ENCODE data around the gene MGMT. TPM values are rescaled to one million over a fixed set of nuclear protein-coding genes. Genes with fewer than 3 reads are reported as not detected.

The MGMT gene
- total RNA-seq, 1 experiment from 2014 or later, result 11.5 TPM

DNA sequence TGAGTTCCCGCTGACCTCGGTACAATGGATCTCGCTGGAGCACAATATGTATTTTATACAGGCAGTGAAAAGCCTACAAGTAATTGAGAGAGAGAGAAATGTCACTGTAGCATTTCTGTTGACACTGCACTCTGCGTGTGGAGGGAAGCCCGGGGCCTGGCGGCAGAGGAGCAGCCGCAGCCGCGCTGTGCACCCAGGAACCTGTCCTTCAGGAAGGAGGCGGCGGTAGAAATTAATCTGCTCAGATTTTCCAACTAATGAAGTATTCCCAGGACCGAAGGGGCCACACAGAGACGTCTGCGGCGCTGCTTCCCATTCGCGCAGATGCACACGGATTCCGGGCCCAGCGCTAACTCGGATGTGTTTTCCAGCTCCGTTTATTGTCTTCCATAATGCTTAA, 327.0 kb downstream of the MGMT start:
- no peak for DNase-seq (ENCODE audit: low read depth, low spot score)
- Histone ChIP-seq H3K9me3 (ENCODE audit: control insufficient read depth in 1 of 2, insufficient read depth in 1 of 2, low read depth in 1 of 2, low read length in 2 of 2) (no peaks in the 10 kb centered on the region), H4K20me1 (ENCODE audit: insufficient read depth) (no peaks in the 10 kb centered on the region), H3K4me3 (replicated peaks in 1 of 2; ENCODE audit: low read depth in 1 of 2, low read length in 2 of 2) (no peak overlapping the region), H3K9ac (ENCODE audit: low read length) (no peak overlapping the region), H2AFZ (ENCODE audit: low read depth, low read length, poor library complexity, severe bottlenecking) (no peak overlapping the region), H3K27ac (ENCODE audit: low read depth, low read length) (no peak overlapping the region), H3K36me3 (ENCODE audit: control insufficient read depth in 1 of 2, insufficient read depth in 2 of 2, low read length in 2 of 2) (no peaks in the 10 kb centered on the region), H3K79me2 (ENCODE audit: insufficient read depth, low read length) (no peaks in the 10 kb centered on the region), H3K4me1 (ENCODE audit: control insufficient read depth in 1 of 2, insufficient read depth in 2 of 2, low read length in 2 of 2) (no peaks in the 10 kb centered on the region), H3K4me2 (ENCODE audit: low read length) (no peak overlapping the region), H3K9me2 (ENCODE audit: insufficient read depth) (no peaks in the 10 kb centered on the region), H3K27me3 (ENCODE audit: insufficient read depth, low read length) (no peaks in the 10 kb centered on the region)
- intact Hi-C loops (cut with micrococcal nuclease), result no loop called here
- ChIA-PET POLR2A (no interaction called here), RAD21 (ENCODE audit: low non-redundant PET in 1 of 2, low total read pairs in 2 of 2, uncharacterized antibody in 2 of 2, unreplicated experiment in 2 of 2) (no interaction called here), CTCF (no interaction called here)
- ATAC-seq, result no peak
- TF ChIP-seq CEBPB (IDR thresholded peaks at IDR 0.05; ENCODE audit: low read depth), result no peak
- no peak for TF ChIP-seq CTCF (IDR thresholded peaks at IDR 0.05 in 2 of 3, conservative IDR thresholded peaks at IDR 0.05 in 1 of 3; ENCODE audit: borderline replicate concordance in 1 of 3, insufficient read depth in 1 of 3, low read depth in 2 of 3, low read length in 2 of 3)
- no peak for TF ChIP-seq RAD21 (IDR thresholded peaks at IDR 0.05; ENCODE audit: low read depth)
- no peak for TF ChIP-seq REST (IDR thresholded peaks at IDR 0.05; ENCODE audit: low read depth)
- no peak for TF ChIP-seq CBX3 (IDR thresholded peaks at IDR 0.05; ENCODE audit: low read depth)
- no peak for TF ChIP-seq EZH2 (IDR thresholded peaks at IDR 0.05)
- no peak for TF ChIP-seq POLR2AphosphoS5 (IDR thresholded peaks at IDR 0.05; ENCODE audit: low read depth, low read length)
- TF ChIP-seq SRF (IDR thresholded peaks at IDR 0.05; ENCODE audit: low read depth), result no peak
- BruUV-seq (replicated peaks), result no TSS peak
